Endothelial cell of umbilical vein (primary cell): ENCODE measurements around the gene NEK4. TPM values are rescaled to one million over a fixed set of nuclear protein-coding genes. Genes with fewer than 3 reads are reported as not detected.

Source experiments
- BruUV-seq: library from RNA; stranded (reverse); fragments of 400-500 nt; replicated peaks from 2 replicates; lab custom pipeline; 2021; lab: Mats Ljungman, UMichigan
- CTCF ChIA-PET: fragments of 300-600, 350-600 bp; sonication (Branson Sonifier 250); formaldehyde crosslinking; loops from one replicate; lab custom pipeline; 2021; ENCODE audit warnings: antibody characterized with exemption, inconsistent platforms; lab: Charles Lee
- POLR2A ChIA-PET: fragments of 300-600, 350-600 bp; sonication (Branson Sonifier 250); formaldehyde crosslinking; loops from one replicate; lab custom pipeline; 2021; ENCODE audit warnings: antibody characterized with exemption, inconsistent platforms; lab: Charles Lee
- DNase-seq: peaks from one replicate; pipeline ENCODE4 v3.0.0-alpha.2; 2011; ENCODE audit warnings: low read depth, low spot score
- FAIRE-seq: peaks from 2 replicates; lab custom pipeline; 2011; peaks lifted over from hg19 to GRCh38; lab: Jason Lieb, UNC
- H2AFZ ChIP-seq: 2 replicates; pipeline ENCODE4 v1.6.0; 2012; ENCODE audit warnings: low read depth, low read length, control low read depth, inconsistent platforms
- H3K27ac ChIP-seq: 2 replicates; pipeline ENCODE4 v1.5.1; 2011; ENCODE audit warnings: low read depth, mild to moderate bottlenecking, control low read depth, low read length, moderate library complexity; ENCODE audit not compliant: insufficient read depth
- H3K27me3 ChIP-seq, 2 experiments: 2 replicates each; pipeline versions ENCODE4 v1.6.0 to v1.6.1; 2011; ENCODE audit warnings: low read length in 2 of 2, mixed read lengths in 1 of 2; ENCODE audit not compliant: control insufficient read depth in 2 of 2, insufficient read depth in 2 of 2
- H3K36me3 ChIP-seq, 2 experiments: 2 replicates in 1 of 2; 3 replicates in 1 of 2; pipeline ENCODE4 v1.5.1; 2011; ENCODE audit warnings: low read length in 2 of 2, mild to moderate bottlenecking in 1 of 2, moderate library complexity in 1 of 2; ENCODE audit not compliant: control insufficient read depth in 2 of 2, insufficient read depth in 2 of 2; ENCODE audit errors: extremely low read depth in 1 of 2
- H3K4me1 ChIP-seq: 3 replicates; pipeline ENCODE4 v1.5.1; 2011; ENCODE audit warnings: mild to moderate bottlenecking, low read length; ENCODE audit not compliant: control insufficient read depth, insufficient read depth; ENCODE audit errors: extremely low read depth
- H3K4me2 ChIP-seq: 2 replicates; pipeline ENCODE4 v1.6.1; 2011; ENCODE audit warnings: low read length, control low read depth, mixed read lengths; ENCODE audit not compliant: insufficient read depth
- H3K4me3 ChIP-seq, 3 experiments: fragments of 200-600 bp in 1 of 3; sonication (generic), shearing (Covaris generic) in 1 of 3; replicated peaks in 1 of 3; 2 replicates each; pipeline ENCODE4 v1.5.1; 2011 to 2016; ENCODE audit warnings: control low read depth in 3 of 3, low read length in 3 of 3, mild to moderate bottlenecking in 2 of 3, inconsistent platforms in 1 of 3, low read depth in 1 of 3, moderate library complexity in 1 of 3; ENCODE audit not compliant: insufficient read depth in 1 of 3
- H3K79me2 ChIP-seq: 2 replicates; pipeline ENCODE4 v1.6.0; 2012; ENCODE audit warnings: low read length, inconsistent platforms; ENCODE audit not compliant: control insufficient read depth, insufficient read depth
- H3K9ac ChIP-seq: replicated peaks from 2 replicates; pipeline ENCODE3; 2011; ENCODE audit warnings: low read length, control low read depth; ENCODE audit not compliant: insufficient read depth; ENCODE audit errors: extremely low read depth
- H3K9me1 ChIP-seq: replicated peaks from 3 replicates; pipeline ENCODE4 v1.6.0; 2011; ENCODE audit warnings: mild to moderate bottlenecking, low read length; ENCODE audit not compliant: control insufficient read depth, insufficient read depth; ENCODE audit errors: extremely low read depth
- H3K9me3 ChIP-seq: replicated peaks from 2 replicates; pipeline ENCODE4 v1.5.1; 2012; ENCODE audit warnings: low read length, inconsistent platforms; ENCODE audit not compliant: control insufficient read depth, insufficient read depth
- H4K20me1 ChIP-seq: replicated peaks from 2 replicates; pipeline ENCODE3; 2011; ENCODE audit warnings: mild to moderate bottlenecking, low read length; ENCODE audit not compliant: control insufficient read depth, insufficient read depth; ENCODE audit errors: extremely low read depth
- CTCF ChIP-seq, 2 donors: IDR thresholded peaks; 1 replicate in 1 of 2; 2 replicates in 1 of 2; pipeline ENCODE4 v1.5.1; 2011; ENCODE audit warnings: low read length in 2 of 2, mild to moderate bottlenecking in 2 of 2, moderate library complexity in 2 of 2, control low read depth in 1 of 2, inconsistent platforms in 1 of 2, low read depth in 1 of 2; ENCODE audit not compliant: insufficient read depth in 1 of 2; ENCODE audit errors: extremely low read depth in 1 of 2
- EZH2 ChIP-seq: IDR thresholded peaks from 2 replicates; pipeline ENCODE4 v1.6.1; 2012; ENCODE audit warnings: borderline replicate concordance, low read depth, mild to moderate bottlenecking, moderate library complexity, low read length, inconsistent platforms; ENCODE audit not compliant: severe bottlenecking
- FOS ChIP-seq: IDR thresholded peaks from 2 replicates; pipeline ENCODE4 v1.6.1; 2011; ENCODE audit warnings: mild to moderate bottlenecking, low read length, moderate library complexity, borderline replicate concordance; ENCODE audit not compliant: insufficient read depth
- GATA2 ChIP-seq: IDR thresholded peaks from 2 replicates; pipeline ENCODE4 v1.7.0; 2011; ENCODE audit warnings: low read depth, mild to moderate bottlenecking, moderate library complexity, mixed read lengths, low read length; ENCODE audit not compliant: insufficient read length, insufficient read depth
- JUN ChIP-seq: IDR thresholded peaks from 2 replicates; pipeline ENCODE4 v1.6.1; 2011; ENCODE audit warnings: borderline replicate concordance, low read depth; ENCODE audit not compliant: insufficient read length, insufficient read depth
- MAX ChIP-seq: IDR thresholded peaks from 2 replicates; pipeline ENCODE4 v1.6.1; 2011; ENCODE audit not compliant: insufficient read depth, insufficient read length
- MYC ChIP-seq: IDR thresholded peaks from one replicate; pipeline ENCODE4 v1.6.1; 2011; ENCODE audit warnings: mild to moderate bottlenecking, low read depth, low read length
- POLR2A ChIP-seq: IDR thresholded peaks from 2 replicates; pipeline ENCODE4 v1.6.1; 2012; ENCODE audit warnings: low read depth, mild to moderate bottlenecking, control low read depth, low read length
- POLR2AphosphoS5 ChIP-seq: IDR thresholded peaks from 2 replicates; pipeline ENCODE4 v1.6.1; 2012; ENCODE audit warnings: low read depth, mild to moderate bottlenecking, control low read depth, low read length, moderate library complexity; ENCODE audit not compliant: insufficient read depth
- dilution Hi-C: fragments of 300-500 bp; cut with MboI; formaldehyde crosslinking; loops from one replicate; pipeline ENCODE4 v1.15.0; 2019; ENCODE audit warnings: low sequenced_read_pairs; ENCODE audit not compliant: extremely low pct_ligation_motif_present
- intact Hi-C: fragments of 100-400 bp; cut with micrococcal nuclease; formaldehyde crosslinking; loops from one replicate; pipeline ENCODE4 v1.10.0; 2022
- polyA plus RNA-seq, 4 experiments: library from polyadenylated mRNA; depleted of rRNA in 3 of 4; stranded (reverse) in 3 of 4; unstranded in 1 of 4; fragments of >200 nt; gene quantifications; 2 replicates each; pipeline versions ENCODE4 v1.2.1 to v1.2.3, GENCODE V29; 2011 to 2012; ENCODE audit warnings: missing spikeins in 1 of 4
- total RNA-seq: library from RNA; stranded (reverse); gene quantifications from 2 replicates; pipeline ENCODE4 v1.2.3, GENCODE V29; 2021

NEK4 gene
- total and polyA plus RNA-seq, 2 donors (not counting 3 experiments of a cell fraction or from before 2014, with no cell fraction given): 4.4 to 20.8 TPM

- dilution Hi-C loops: no loop called here
- Histone ChIP-seq H4K20me1 (no peaks in the 10 kb centered on the region), H3K27ac (no peak overlapping the region)
Measured at GRCh38 chr3:52695798-52696671, 74.7 kb downstream of the NEK4 start.

More at GRCh38 chr3:52695798-52696671, 74.7 kb downstream of the NEK4 start:
- CTCF ChIA-PET: no interaction called here
- H3K9me1 ChIP-seq: no peaks in the 10 kb centered on the region
- no TSS peak for BruUV-seq
- H3K27me3 ChIP-seq: no peaks in the 10 kb centered on the region
- FAIRE-seq (no peak), DNase-seq (no peak)
- H3K9ac ChIP-seq: no peak overlapping the region
- H3K9me3 ChIP-seq: no peaks in the 10 kb centered on the region
- no peaks in the 10 kb centered on the region for H3K4me1 ChIP-seq
- no peak overlapping the region for H2AFZ ChIP-seq
- peaks cover 33 to 51% of the 10 kb centered on the region in 2 experiments for H3K36me3 ChIP-seq
- no peak for TF ChIP-seq FOS
- no peak for TF ChIP-seq JUN
- no peak for TF ChIP-seq MYC
- no peak for TF ChIP-seq POLR2A
- TF ChIP-seq POLR2AphosphoS5: no peak
- TF ChIP-seq GATA2: no peak
- no peak for TF ChIP-seq MAX
- TF ChIP-seq EZH2: no peak
- no peak for TF ChIP-seq CTCF (IDR thresholded peaks at IDR 0.05; ENCODE audit: extremely low read depth in 1 of 2, insufficient read depth in 1 of 2, low read depth in 1 of 2, low read length in 2 of 2)
- no peak overlapping the region for H3K4me2 ChIP-seq
- intact Hi-C loops: no loop called here
- POLR2A ChIA-PET: no interaction called here
- no peak overlapping the region for H3K4me3 ChIP-seq
- H3K79me2 ChIP-seq: peaks cover 14% of the 10 kb centered on the region
